NCI-H1417 treated with DMSO at 0.1 percent for 48 hours (cell line): Measurements from ENCODE around the gene IP6K1.
A peak's percentile ranks its signal among the peaks of the same experiment; 100 is the strongest.
"Not testable (repeated sequence)": the region's sequence is repeated elsewhere in the genome, so short reads cannot be mapped to it uniquely, and the experiment has no call there.

Source experiments
- DNase-seq: peaks from one replicate; lab custom pipeline; 2025; lab: John Stamatoyannopoulos, UW

IP6K1 gene

GRCh38 chr3:49786357-49787181 is at the start of gene IP6K1:
IP6K1 (minus strand) TSS chr3:49786542; CDS start chr3:49748040, 38,502 bp downstream.
- peak; percentile 85 for DNase-seq

GRCh38 chr3:49831341-49831740 is 45.0 kb upstream of the IP6K1 start:
- DNase-seq: no peak

GRCh38 chr3:49826016-49826415 is 39.7 kb upstream of the IP6K1 start:
- DNase-seq: no peak

GRCh38 chr3:49823131-49823530 is 36.8 kb upstream of the IP6K1 start:
- DNase-seq: not testable (repeated sequence)

- no peak for DNase-seq
These were observed 27.3 kb upstream of the IP6K1 start, which contains the start of gene UBA7 for GRCh38 chr3:49813497-49814174. UBA7 (minus strand) TSS chr3:49813953; CDS start chr3:49813787, 166 bp downstream.

GRCh38 chr3:49812916-49813496 is 26.7 kb upstream of the IP6K1 start:
- DNase-seq: no peak

GRCh38 chr3:49807431-49808114 is 21.2 kb upstream of the IP6K1 start:
- no peak for DNase-seq

GRCh38 chr3:49806850-49807249 is 20.5 kb upstream of the IP6K1 start:
- no peak for DNase-seq

GRCh38 chr3:49805897-49806701 is 19.8 kb upstream of the IP6K1 start:
- no peak for DNase-seq

GRCh38 chr3:49805367-49805782 is 19.0 kb upstream of the IP6K1 start:
- no peak for DNase-seq

GRCh38 chr3:49804141-49805041 is 18.0 kb upstream of the IP6K1 start:
- no peak for DNase-seq

- no peak for DNase-seq
These were observed 17.3 kb upstream of the IP6K1 start for GRCh38 chr3:49803465-49804140.

GRCh38 chr3:49802719-49803464 is 16.6 kb upstream of the IP6K1 start, which contains the start of gene INKA1:
INKA1 (plus strand) TSS chr3:49803261; CDS start chr3:49803393, 132 bp downstream.
- no peak for DNase-seq

- no peak for DNase-seq
These were observed 14.8 kb upstream of the IP6K1 start for GRCh38 chr3:49801160-49801559.

GRCh38 chr3:49799761-49800160 is 13.4 kb upstream of the IP6K1 start, which contains the start of gene CDHR4:
CDHR4 (minus strand) TSS chr3:49799873; CDS start chr3:49799812, 61 bp downstream.
- DNase-seq: no peak

GRCh38 chr3:49799105-49799504 is 12.8 kb upstream of the IP6K1 start:
- no peak for DNase-seq

- DNase-seq: no peak
These were observed 8.9 kb upstream of the IP6K1 start for GRCh38 chr3:49794926-49795905.

- DNase-seq: no peak
These were observed 8.1 kb upstream of the IP6K1 start for GRCh38 chr3:49794431-49794830.
